Measurements from ENCODE around the gene SCYGR6.
"Not testable (repeated sequence)": the region's sequence is repeated elsewhere in the genome, so short reads cannot be mapped to it uniquely, and the experiment has no call there.

DNA sequence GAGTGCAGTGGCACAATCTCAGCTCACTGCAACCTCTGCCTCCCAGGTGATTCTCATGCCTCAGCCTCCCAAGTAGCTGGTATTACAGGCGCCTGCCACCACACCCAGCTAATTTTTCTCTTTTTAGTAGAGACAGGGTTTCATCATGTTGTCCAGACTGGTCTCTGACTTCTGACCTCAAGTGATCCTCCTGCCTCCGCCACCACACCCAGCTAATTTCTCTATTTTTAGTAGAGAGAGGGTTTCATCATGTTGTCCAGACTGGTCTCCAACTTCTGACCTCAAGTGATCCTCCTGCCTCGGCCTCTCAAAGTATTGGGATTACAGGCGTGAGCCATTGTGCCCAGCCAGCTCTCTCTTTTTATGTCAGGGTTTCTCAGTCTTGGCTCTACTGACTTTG lies 31.7 kb upstream of the SCYGR6 start:
- TF ChIP-seq, protein P1, sequence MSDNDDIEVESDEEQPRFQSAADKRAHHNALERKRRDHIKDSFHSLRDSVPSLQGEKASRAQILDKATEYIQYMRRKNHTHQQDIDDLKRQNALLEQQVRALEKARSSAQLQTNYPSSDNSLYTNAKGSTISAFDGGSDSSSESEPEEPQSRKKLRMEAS (IDR thresholded peaks at IDR 0.05) = not testable (repeated sequence)
- not testable (repeated sequence) for TF ChIP-seq TAF1 (conservative IDR thresholded peaks at IDR 0.05); FOXA1 (IDR thresholded peaks at IDR 0.05)
